Limb (tissue), 2 donors: ENCODE data around the gene GSTK1.
"Not testable (repeated sequence)": the region's sequence is repeated elsewhere in the genome, so short reads cannot be mapped to it uniquely, and the experiment has no call there.

Experiments
- DNase-seq, 2 donors: peaks; one replicate each; pipeline ENCODE4 v3.0.0-alpha.2; 2016; ENCODE audit errors: extremely low spot score in 2 of 2

GSTK1 gene

DNA sequence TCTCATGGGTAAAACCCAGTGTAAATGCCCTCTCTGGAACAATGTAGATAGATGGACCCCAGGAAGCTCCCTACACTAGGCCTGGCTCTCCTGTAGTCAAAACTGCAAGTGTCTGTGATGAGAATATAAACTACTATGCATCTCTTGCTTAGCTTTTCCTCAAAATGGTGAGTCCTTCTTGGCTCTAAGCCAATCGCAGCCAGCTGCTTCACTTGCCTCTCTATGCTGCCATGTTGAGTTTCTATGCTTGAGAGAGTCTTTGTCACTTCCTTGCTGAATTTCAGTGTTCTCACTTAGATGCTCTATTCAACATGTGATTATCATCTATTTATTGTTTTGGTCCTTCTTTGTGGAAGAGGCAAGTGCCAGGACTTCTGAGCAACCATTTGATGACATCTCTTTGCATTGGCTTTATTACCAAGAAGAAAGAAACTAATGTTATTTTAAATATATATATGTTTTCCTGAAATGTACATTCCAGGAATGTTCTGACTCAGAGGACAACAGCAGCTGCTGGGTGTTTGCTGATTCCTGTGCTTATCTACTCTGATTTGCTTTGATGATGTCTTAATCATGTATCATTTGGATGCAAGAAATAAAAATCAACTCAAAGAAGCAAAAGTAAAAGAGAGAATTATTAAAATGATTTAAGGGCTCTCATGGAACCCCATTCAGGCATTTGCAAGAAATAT is 24.8 kb upstream of the GSTK1 start:
- no peak for DNase-seq

GRCh38 chr7:143239813-143240212 is 23.4 kb upstream of the GSTK1 start:
- DNase-seq: no peak

- peak; percentile 64 to 92 for DNase-seq
These were observed 22.7 kb upstream of the GSTK1 start for GRCh38 chr7:143240291-143241168.

GRCh38 chr7:143242306-143242705 is 20.9 kb upstream of the GSTK1 start:
- DNase-seq: no peak

- DNase-seq: no peak
These were observed 20.1 kb upstream of the GSTK1 start for GRCh38 chr7:143243111-143243510.

GRCh38 chr7:143243614-143244013 is 19.6 kb upstream of the GSTK1 start:
- DNase-seq: no peak

DNA sequence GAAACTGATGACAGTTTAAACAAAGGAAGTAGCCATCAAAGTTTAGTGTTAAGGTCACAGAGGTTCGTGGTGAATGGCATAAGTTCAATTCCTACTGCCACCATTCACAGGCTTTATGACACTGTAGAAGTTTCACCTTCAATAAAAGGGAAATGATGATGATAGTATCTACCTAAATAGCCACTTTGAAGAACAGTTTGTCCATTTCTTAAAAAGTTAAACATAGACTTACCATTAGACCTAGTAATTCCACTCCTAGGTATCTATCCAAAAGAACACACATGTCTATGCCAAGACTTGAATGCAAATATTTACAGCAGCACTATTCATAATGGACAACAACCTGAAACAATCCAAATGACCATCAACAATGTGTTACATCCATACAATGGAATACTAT is 18.9 kb upstream of the GSTK1 start:
- no peak for DNase-seq

- no peak for DNase-seq
These were observed 18.1 kb upstream of the GSTK1 start for GRCh38 chr7:143245123-143245522.

- DNase-seq: no peak
These were observed 15.9 kb upstream of the GSTK1 start for GRCh38 chr7:143247372-143247771.

DNA sequence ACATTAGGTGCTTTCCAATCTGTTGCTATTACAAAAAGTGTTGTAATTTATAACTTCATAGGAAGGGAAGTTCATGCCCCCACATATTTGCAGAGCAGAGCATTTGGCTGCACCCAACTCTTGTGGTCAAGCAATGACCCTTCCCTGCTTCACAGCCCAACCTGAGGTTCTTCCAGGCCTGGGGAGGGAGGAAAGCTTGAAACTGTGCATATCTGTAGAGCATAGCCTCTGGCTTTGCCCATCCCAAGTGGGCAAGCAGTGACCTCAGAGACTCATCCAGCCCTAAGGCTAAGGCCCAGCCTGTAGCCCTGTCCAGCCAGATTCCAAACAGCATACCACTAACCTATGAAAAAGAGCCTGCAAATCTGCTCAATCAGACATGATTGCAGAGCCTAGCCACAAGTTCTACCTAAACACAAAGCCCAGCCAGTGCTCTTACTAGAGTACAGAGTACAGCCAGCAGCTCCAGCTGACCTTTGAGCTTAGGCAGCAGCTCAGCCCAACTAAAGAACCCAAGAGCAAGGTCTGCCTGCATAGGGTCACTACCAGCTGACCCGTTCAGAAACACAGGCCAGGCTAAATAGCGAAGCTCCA is 14.4 kb upstream of the GSTK1 start:
- DNase-seq: no peak

DNA sequence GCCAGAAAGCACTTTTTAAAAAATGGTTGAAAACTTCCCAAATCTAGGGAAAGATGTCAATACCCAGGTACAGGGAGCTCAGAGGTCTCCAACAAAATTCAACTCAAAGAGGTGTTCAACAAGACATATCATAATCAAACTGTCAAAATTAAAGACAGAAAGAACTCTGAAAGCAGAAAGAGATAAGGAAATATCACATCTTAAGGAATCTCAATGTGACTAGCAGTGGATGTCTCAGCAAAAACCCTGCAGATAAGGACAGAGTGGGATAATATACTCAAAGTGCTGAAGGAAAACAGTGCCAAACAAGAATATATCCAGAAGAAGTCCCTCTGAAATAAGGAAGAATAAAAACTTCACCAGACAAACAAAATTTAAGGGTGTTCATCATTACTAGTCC is 13.0 kb upstream of the GSTK1 start:
- no peak for DNase-seq

GRCh38 chr7:143250822-143251221 is 12.4 kb upstream of the GSTK1 start:
- no peak for DNase-seq

GRCh38 chr7:143252006-143252405 is 11.2 kb upstream of the GSTK1 start:
- DNase-seq: no peak

DNA sequence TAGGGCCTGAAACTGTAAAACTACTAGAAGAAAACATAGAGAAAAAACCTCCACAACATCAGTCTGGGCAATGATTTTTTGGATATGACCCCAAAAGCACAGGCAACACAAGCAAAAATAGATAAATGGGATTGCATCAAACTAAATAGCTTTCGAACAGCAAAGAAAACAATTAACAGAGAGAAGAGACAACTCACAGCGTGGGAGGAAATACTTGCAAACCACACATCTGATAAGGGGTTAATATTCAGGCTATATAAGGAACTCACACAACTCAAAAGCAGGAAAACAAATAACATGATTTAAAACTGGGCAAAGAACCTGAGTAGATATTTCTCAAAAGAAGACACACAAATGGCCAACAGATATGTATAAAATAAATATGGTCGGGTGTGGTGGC is 7.7 kb upstream of the GSTK1 start:
- DNase-seq: no peak

GRCh38 chr7:143256325-143256724 is 6.9 kb upstream of the GSTK1 start:
- no peak for DNase-seq

- DNase-seq: no peak
These were observed 6.3 kb upstream of the GSTK1 start for GRCh38 chr7:143256932-143257331.

- DNase-seq: no peak
These were observed 5.7 kb upstream of the GSTK1 start for GRCh38 chr7:143257501-143257900.

GRCh38 chr7:143258831-143259230 is 4.4 kb upstream of the GSTK1 start:
- no peak for DNase-seq

GRCh38 chr7:143259765-143260164 is 3.5 kb upstream of the GSTK1 start:
- DNase-seq: no peak

DNA sequence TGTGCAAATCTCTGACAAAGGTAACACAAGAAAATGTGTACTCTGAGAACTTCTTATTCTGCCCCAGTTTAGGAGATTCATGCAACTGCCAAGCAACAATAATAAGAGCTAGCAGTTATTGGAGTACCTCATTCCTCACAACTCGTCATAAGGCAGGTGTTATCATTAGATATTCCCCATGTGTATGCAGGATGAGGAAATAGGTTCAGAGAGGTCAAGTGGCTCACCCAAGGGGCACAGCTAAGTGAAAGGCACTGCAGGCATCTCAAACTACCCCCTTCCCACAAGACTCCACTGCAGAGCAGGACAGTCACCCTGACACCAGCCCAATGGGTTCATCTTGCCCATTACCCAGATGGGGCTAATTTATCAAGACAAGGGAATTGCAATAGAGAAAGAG is 1.3 kb upstream of the GSTK1 start:
- DNase-seq: no peak

DNA sequence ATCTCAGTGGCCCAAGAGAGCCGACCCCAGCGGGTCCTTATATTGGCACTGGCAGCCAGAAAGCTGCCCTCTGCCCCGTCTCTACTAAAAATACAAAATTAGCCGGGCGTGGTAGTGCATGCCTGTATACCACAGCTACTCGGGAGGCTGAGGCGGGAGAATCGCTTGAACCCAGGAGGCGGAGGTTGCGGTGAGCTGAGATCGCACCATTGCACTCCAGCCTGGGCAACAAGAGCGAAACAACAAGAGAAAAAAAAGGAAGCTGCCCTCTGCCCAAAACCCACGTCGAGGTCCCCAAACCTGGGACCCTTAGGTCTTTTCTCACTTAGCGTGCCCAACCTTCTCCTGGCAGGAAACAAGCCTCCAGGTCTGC is 941 bp downstream of the GSTK1 start:
- not testable (repeated sequence) for DNase-seq

DNA sequence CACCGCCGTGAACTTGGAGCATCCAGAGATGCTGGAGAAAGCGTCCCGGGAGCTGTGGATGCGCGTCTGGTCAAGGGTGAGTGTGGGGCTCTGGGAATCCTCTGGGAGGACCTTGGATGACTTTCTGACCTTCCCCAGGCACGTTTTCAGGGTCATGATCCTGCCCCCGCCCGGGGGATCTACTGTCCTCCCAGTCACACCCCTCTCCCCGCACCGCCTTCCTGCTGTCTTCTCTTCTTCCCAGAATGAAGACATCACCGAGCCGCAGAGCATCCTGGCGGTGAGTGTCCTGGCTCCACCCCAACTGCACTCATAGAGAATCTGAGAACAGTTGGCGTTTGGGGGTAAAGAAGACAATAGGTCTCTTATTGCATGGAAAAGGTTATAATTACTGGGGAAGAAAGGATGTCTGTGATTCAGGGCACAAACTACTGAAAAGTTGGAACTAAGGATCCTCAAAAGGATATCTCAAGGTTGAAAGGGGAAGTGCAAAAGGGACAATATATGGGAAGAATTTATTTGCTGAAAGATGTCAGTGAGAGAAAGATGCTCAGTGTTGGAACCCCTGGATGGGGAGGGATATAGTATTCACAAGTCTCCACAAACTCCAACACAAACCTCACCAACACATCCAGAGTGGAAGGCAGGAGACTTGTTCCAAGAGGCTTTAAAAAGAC is 1.9 kb downstream of the GSTK1 start:
- DNase-seq: no peak
